Coronary artery (tissue), 2 donors: ENCODE results near the gene OBI1.

Experiments
- DNase-seq: peaks from one replicate; pipeline ENCODE4 v3.0.0-alpha.2; 2017; ENCODE audit warnings: low spot score
- H3K27ac ChIP-seq, 2 donors: fragments of 200-600 bp; sonication (generic); one replicate each; pipeline ENCODE4 v1.5.1; 2016 to 2019
- H3K4me3 ChIP-seq: fragments of 200-600 bp; sonication (generic); 2 replicates; pipeline ENCODE4 v1.5.1; 2016; ENCODE audit warnings: mild to moderate bottlenecking, moderate library complexity
- CTCF ChIP-seq: fragments of 200-600 bp; sonication (generic); IDR thresholded peaks from one replicate; pipeline ENCODE4 v1.5.1; 2019; ENCODE audit warnings: antibody characterized with exemption

Gene OBI1

DNA sequence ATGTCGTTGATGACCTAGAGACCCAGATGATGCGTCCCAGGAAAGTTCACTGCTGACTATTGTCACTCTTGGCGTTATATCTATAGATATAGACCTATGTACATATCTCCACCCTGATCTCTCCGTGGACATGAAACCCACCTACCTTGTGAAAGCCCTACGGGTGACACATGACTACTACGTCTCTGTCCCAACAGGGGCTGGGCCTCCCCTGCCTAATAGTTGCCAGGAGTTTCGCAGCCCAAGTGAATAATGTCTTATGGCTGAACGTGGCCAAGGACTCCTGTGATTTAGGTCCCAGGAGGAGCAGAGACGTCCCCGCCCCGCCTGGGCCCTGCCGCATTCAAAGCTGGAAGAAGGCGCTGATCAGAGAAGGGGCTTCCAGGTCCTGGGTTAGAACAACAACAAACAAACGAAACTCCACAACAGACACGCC lies 50.7 kb downstream of the OBI1 start:
- no peak overlapping the region for H3K27ac ChIP-seq
- H3K4me3 ChIP-seq: peak overlapping the region; percentile 73
- DNase-seq: no peak
- no peak for TF ChIP-seq CTCF

DNA sequence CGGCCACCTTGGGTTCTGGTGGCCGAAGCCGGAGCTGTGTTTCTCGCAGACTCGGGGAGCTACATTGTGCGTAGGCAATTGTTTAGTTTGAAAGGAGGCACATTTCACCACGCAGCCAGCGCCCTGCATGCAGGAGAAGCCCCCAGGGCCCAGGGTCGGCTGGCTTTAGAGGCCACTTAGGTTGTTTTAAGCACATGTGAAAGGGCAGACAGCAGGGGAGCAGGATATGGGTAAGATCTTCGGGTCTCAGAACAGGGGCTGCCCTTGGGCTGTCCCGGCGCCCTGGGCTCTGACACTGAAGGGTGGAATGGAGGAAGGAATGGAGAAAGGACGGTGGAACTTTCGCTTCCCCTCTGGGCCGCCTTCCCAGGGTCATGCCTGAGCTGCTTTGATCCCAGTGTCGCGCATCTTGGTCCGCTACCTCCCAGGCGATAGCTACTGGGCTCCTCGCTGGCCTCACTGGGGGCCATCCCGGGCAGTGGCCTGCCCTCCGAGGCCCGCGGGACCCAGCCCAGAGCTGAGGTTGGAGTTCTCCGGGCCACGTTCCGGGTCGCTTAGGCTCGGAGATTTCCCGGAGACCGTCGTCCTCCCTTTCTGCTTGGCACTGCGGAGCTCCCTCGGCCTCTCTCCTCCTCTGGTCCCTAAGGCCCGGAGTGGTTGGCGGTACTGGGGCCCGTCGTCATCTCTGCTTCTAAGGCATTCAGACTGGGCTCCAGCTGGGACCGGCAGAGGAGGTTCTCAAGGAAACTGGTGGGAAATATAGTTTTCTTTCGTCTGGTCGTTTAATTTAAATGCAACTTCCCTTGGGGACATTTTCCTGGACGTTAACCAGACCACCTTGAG lies 51.3 kb downstream of the OBI1 start:
- peak overlapping the region; percentile 43 for H3K4me3 ChIP-seq
- DNase-seq: no peak
- TF ChIP-seq CTCF: no peak
- no peak overlapping the region for H3K27ac ChIP-seq

- Histone ChIP-seq H3K27ac (no peak overlapping the region), H3K4me3 (no peak overlapping the region)
- TF ChIP-seq CTCF: no peak
- no peak for DNase-seq
Observed at GRCh38 chr13:78606471-78607408, 52.2 kb downstream of the OBI1 start.

GRCh38 chr13:78604782-78605611 lies 54.0 kb downstream of the OBI1 start:
- Histone ChIP-seq H3K27ac (no peak overlapping the region), H3K4me3 (no peak overlapping the region)
- TF ChIP-seq CTCF: no peak
- no peak for DNase-seq

- no peak within 1 kb of the TSS for H3K27ac ChIP-seq
- TF ChIP-seq CTCF: no peak
- DNase-seq: no peak
- H3K4me3 ChIP-seq: peak within 1 kb of the TSS; percentile 67
Observed at GRCh38 chr13:78603240-78603957, 55.6 kb downstream of the OBI1 start, which contains the start of gene POU4F1. POU4F1 (minus strand) TSS chr13:78603552; CDS start chr13:78603326, 226 bp downstream.
